ENCODE measurements around the gene MGAT5. TPM values are rescaled to one million over a fixed set of nuclear protein-coding genes. Genes with fewer than 3 reads are reported as not detected.
A peak's percentile ranks its signal among the peaks of the same experiment; 100 is the strongest.

Gene MGAT5
- total RNA-seq, 1 experiment from 2014 or later: 34.0 TPM

DNA sequence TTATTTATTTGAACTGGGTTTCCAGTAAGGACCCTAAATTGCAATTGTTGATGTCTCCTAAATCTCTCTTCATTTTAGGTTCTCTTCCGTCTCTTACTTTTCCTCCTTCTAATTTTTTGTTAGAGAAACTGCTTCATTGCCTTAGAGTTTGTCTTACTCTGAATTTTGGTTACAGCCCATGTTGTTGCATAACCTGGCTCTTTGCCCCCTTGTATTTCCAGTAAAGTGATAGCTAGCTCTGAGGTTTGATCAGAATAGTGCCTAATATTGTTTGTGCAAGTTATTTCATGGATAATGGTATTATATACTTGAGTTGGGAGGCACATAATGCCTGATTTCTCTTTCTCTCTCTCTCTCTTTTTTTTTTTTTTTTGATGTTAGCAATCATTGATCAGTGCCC, 71.8 kb downstream of the MGAT5 start:
- H3K9me2 ChIP-seq (ENCODE audit: insufficient read depth): no peaks in the 10 kb centered on the region
- H3K4me1 ChIP-seq (ENCODE audit: control insufficient read depth in 1 of 2, insufficient read depth in 2 of 2, low read length in 2 of 2): no peaks in the 10 kb centered on the region
- H4K20me1 ChIP-seq (ENCODE audit: insufficient read depth): no peaks in the 10 kb centered on the region
- no peaks in the 10 kb centered on the region for H3K27me3 ChIP-seq (ENCODE audit: insufficient read depth, low read length)
- ChIA-PET POLR2A (no interaction called here), RAD21 (ENCODE audit: low non-redundant PET in 1 of 2, low total read pairs in 2 of 2, uncharacterized antibody in 2 of 2, unreplicated experiment in 2 of 2) (no interaction called here), CTCF (no interaction called here)
- no peak overlapping the region for H3K4me3 ChIP-seq (replicated peaks in 1 of 2; ENCODE audit: low read depth in 1 of 2, low read length in 2 of 2)
- no peak overlapping the region for H3K27ac ChIP-seq (ENCODE audit: low read depth, low read length)
- H3K9ac ChIP-seq (ENCODE audit: low read length): no peak overlapping the region
- DNase-seq (ENCODE audit: low read depth, low spot score) (no peak), ATAC-seq (no peak)
- H3K36me3 ChIP-seq (ENCODE audit: control insufficient read depth in 1 of 2, insufficient read depth in 2 of 2, low read length in 2 of 2): no peaks in the 10 kb centered on the region
- intact Hi-C loops (cut with micrococcal nuclease): no loop called here
- no peaks in the 10 kb centered on the region for H3K79me2 ChIP-seq (ENCODE audit: insufficient read depth, low read length)
- no peaks in the 10 kb centered on the region for H3K9me3 ChIP-seq (ENCODE audit: control insufficient read depth in 1 of 2, insufficient read depth in 1 of 2, low read depth in 1 of 2, low read length in 2 of 2)
- H2AFZ ChIP-seq (ENCODE audit: low read depth, low read length, poor library complexity, severe bottlenecking): no peak overlapping the region
- H3K4me2 ChIP-seq (ENCODE audit: low read length): no peak overlapping the region
- BruUV-seq (replicated peaks): no TSS peak
- TF ChIP-seq POLR2A (IDR thresholded peaks at IDR 0.05; ENCODE audit: borderline replicate concordance, extremely low read depth, insufficient read depth, insufficient read length) (no peak), RAD21 (IDR thresholded peaks at IDR 0.05; ENCODE audit: low read depth) (no peak), EGR1 (IDR thresholded peaks at IDR 0.05; ENCODE audit: low read depth) (no peak), MAX (IDR thresholded peaks at IDR 0.05) (no peak), ZNF274 (IDR thresholded peaks at IDR 0.05; ENCODE audit: low read depth, low read length) (no peak), SIN3A (IDR thresholded peaks at IDR 0.05; ENCODE audit: low read depth) (no peak), YY1 (IDR thresholded peaks at IDR 0.05; ENCODE audit: extremely low read depth, insufficient replicate concordance, low read depth, low read length) (no peak), CEBPB (IDR thresholded peaks at IDR 0.05; ENCODE audit: low read depth) (no peak)

DNA sequence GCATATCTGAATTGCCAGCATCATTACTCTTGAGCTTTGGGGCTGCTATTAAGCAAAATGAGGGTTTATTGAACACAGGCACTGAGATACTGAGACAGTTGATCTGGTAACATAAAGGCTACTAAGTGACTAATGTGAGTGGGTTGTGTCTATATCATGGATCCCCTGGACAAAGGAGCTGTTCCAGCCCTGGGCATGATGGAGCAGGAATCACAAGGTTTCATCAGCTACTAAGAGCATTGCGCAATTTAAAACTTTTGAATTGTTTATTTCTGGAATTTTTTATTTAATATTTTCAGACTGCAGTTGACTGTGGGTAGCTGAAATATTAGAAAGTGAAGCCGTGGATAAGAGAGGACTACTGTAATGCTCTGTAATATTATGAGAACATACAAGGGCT, 73.5 kb downstream of the MGAT5 start:
- H3K9me2 ChIP-seq (ENCODE audit: insufficient read depth): no peaks in the 10 kb centered on the region
- intact Hi-C loops (cut with micrococcal nuclease): no loop called here
- H3K36me3 ChIP-seq (ENCODE audit: control insufficient read depth in 1 of 2, insufficient read depth in 2 of 2, low read length in 2 of 2): no peaks in the 10 kb centered on the region
- RAD21 ChIA-PET (ENCODE audit: low non-redundant PET in 1 of 2, low total read pairs in 2 of 2, uncharacterized antibody in 2 of 2, unreplicated experiment in 2 of 2): no interaction called here
- CTCF ChIA-PET: interaction anchor here (1.1 kb wide), 1 partner anchor 11 kb away, joined by 3 read pairs; no protein-coding TSS in a partner anchor
- POLR2A ChIA-PET: no interaction called here
- TF ChIP-seq POLR2AphosphoS5 (IDR thresholded peaks at IDR 0.05; ENCODE audit: low read depth, low read length): no peak
- TF ChIP-seq CEBPB (IDR thresholded peaks at IDR 0.05; ENCODE audit: low read depth): peak; percentile 46; the same call in 1 of the 2 replicates
- TF ChIP-seq EZH2 (IDR thresholded peaks at IDR 0.05): no peak
- no peak for TF ChIP-seq SRF (IDR thresholded peaks at IDR 0.05; ENCODE audit: low read depth)
- no peak for TF ChIP-seq ZFX (IDR thresholded peaks at IDR 0.05)
- no peak for TF ChIP-seq REST (IDR thresholded peaks at IDR 0.05; ENCODE audit: low read depth)
- no peak for TF ChIP-seq ELF1 (IDR thresholded peaks at IDR 0.05; ENCODE audit: borderline replicate concordance, low read depth)
- H3K4me1 ChIP-seq (ENCODE audit: control insufficient read depth in 1 of 2, insufficient read depth in 2 of 2, low read length in 2 of 2): no peaks in the 10 kb centered on the region
- no peak overlapping the region for H3K9ac ChIP-seq (ENCODE audit: low read length)
- H3K9me3 ChIP-seq (ENCODE audit: control insufficient read depth in 1 of 2, insufficient read depth in 1 of 2, low read depth in 1 of 2, low read length in 2 of 2): no peaks in the 10 kb centered on the region
- no TSS peak for BruUV-seq (replicated peaks)
- no peak overlapping the region for H3K27ac ChIP-seq (ENCODE audit: low read depth, low read length)
- no peak overlapping the region for H2AFZ ChIP-seq (ENCODE audit: low read depth, low read length, poor library complexity, severe bottlenecking)
- no peak overlapping the region for H3K4me3 ChIP-seq (replicated peaks in 1 of 2; ENCODE audit: low read depth in 1 of 2, low read length in 2 of 2)
- H4K20me1 ChIP-seq (ENCODE audit: insufficient read depth): no peaks in the 10 kb centered on the region
- no peak overlapping the region for H3K4me2 ChIP-seq (ENCODE audit: low read length)
- H3K27me3 ChIP-seq (ENCODE audit: insufficient read depth, low read length): no peaks in the 10 kb centered on the region
- H3K79me2 ChIP-seq (ENCODE audit: insufficient read depth, low read length): no peaks in the 10 kb centered on the region
- ATAC-seq (no peak), DNase-seq (ENCODE audit: low read depth, low spot score) (no peak)

All from HCT116 (cell line).